OCI-LY1 (cell line): ENCODE results near the gene LMX1B.
"Not testable (repeated sequence)": the region's sequence is repeated elsewhere in the genome, so short reads cannot be mapped to it uniquely, and the experiment has no call there.

Experiments used
- H2AFZ ChIP-seq: fragments of 200-600 bp; sonication (generic), shearing (Covaris generic); 2 replicates; pipeline ENCODE4 v1.6.0; 2014; ENCODE audit warnings: antibody characterized with exemption, mild to moderate bottlenecking, low read length
- H3F3A ChIP-seq: fragments of 200-600 bp; sonication (generic), shearing (Covaris generic); 2 replicates; pipeline ENCODE4 v1.6.0; 2014; ENCODE audit warnings: mild to moderate bottlenecking, antibody characterized with exemption, low read length, moderate library complexity; ENCODE audit not compliant: insufficient read depth
- H3K27ac ChIP-seq: fragments of 200-600 bp; sonication (generic); 2 replicates; pipeline ENCODE4 v1.5.1; 2014; ENCODE audit warnings: low read length, mixed run types, mild to moderate bottlenecking, low read depth; ENCODE audit not compliant: poor library complexity, severe bottlenecking
- H3K27me3 ChIP-seq: fragments of 200-600 bp; sonication (generic); 2 replicates; pipeline ENCODE4 v1.6.0; 2014; ENCODE audit warnings: antibody characterized with exemption, mild to moderate bottlenecking, low read length, moderate library complexity; ENCODE audit not compliant: insufficient read depth
- H3K36me3 ChIP-seq: fragments of 200-600 bp; sonication (generic); 2 replicates; pipeline ENCODE4 v1.6.1; 2014; ENCODE audit warnings: mild to moderate bottlenecking, antibody characterized with exemption, low read length, moderate library complexity, mixed read lengths; ENCODE audit not compliant: insufficient read depth
- H3K4me1 ChIP-seq: fragments of 200-600 bp; sonication (generic); 2 replicates; pipeline ENCODE4 v1.5.1; 2014; ENCODE audit warnings: mild to moderate bottlenecking, low read length, moderate library complexity; ENCODE audit not compliant: insufficient read depth, severe bottlenecking
- H3K4me2 ChIP-seq: fragments of 200-600 bp; sonication (generic), shearing (Covaris generic); 2 replicates; pipeline ENCODE4 v1.6.1; 2014; ENCODE audit warnings: low read length
- H3K4me3 ChIP-seq: fragments of 200-600 bp; sonication (generic); 2 replicates; pipeline ENCODE4 v1.5.1; 2014; ENCODE audit warnings: low read length, low read depth, mild to moderate bottlenecking, mixed read lengths; ENCODE audit not compliant: poor library complexity, severe bottlenecking
- H3K79me2 ChIP-seq: fragments of 200-600 bp; shearing (Covaris generic); 2 replicates; pipeline ENCODE4 v1.6.1; 2016; ENCODE audit warnings: mixed run types, low read length, mixed read lengths; ENCODE audit not compliant: insufficient read depth
- H3K9ac ChIP-seq: fragments of 200-600 bp; sonication (generic), shearing (Covaris generic); 2 replicates; pipeline ENCODE4 v1.6.1; 2014; ENCODE audit warnings: mild to moderate bottlenecking, low read length, mixed read lengths
- H3K9me2 ChIP-seq: fragments of 200-600 bp; sonication (generic), shearing (Covaris generic); 2 replicates; pipeline ENCODE4 v1.6.1; 2014; ENCODE audit warnings: low read depth, mild to moderate bottlenecking, low read length, mixed read lengths
- H3K9me3 ChIP-seq: fragments of 200-600 bp; shearing (Covaris generic); 2 replicates; pipeline ENCODE4 v1.6.1; 2014; ENCODE audit warnings: low read length, mixed read lengths
- H4K20me1 ChIP-seq: fragments of 200-600 bp; sonication (generic), shearing (Covaris generic); 2 replicates; pipeline ENCODE4 v1.6.0; 2016; ENCODE audit warnings: mild to moderate bottlenecking, low read length; ENCODE audit not compliant: insufficient read depth
- CTCF ChIP-seq: fragments of 200-600 bp; sonication (generic), shearing (Covaris generic); IDR thresholded peaks from 2 replicates; pipeline ENCODE4 v1.5.1; 2017; ENCODE audit warnings: mild to moderate bottlenecking, antibody characterized with exemption, low read length, moderate library complexity, mixed read lengths
- EZH2 ChIP-seq: fragments of 200-600 bp; sonication (generic), shearing (Covaris generic); IDR thresholded peaks from 2 replicates; pipeline ENCODE4 v1.8.0; 2017; ENCODE audit warnings: borderline replicate concordance, mixed run types, mild to moderate bottlenecking, antibody characterized with exemption, low read length, moderate library complexity, mixed read lengths

The LMX1B gene

GRCh38 chr9:126652140-126652582 is 38.4 kb downstream of the LMX1B start:
- no peak overlapping the region for H3K4me3 ChIP-seq
- H3K4me1 ChIP-seq: no peaks in the 10 kb centered on the region
- H3F3A ChIP-seq: no peaks in the 10 kb centered on the region
- H3K27ac ChIP-seq: no peak overlapping the region
- H4K20me1 ChIP-seq: no peaks in the 10 kb centered on the region
- H3K27me3 ChIP-seq: peaks cover 4% of the 10 kb centered on the region; the same call in 1 of the 2 replicates
- no peaks in the 10 kb centered on the region for H3K9me2 ChIP-seq
- no peak for TF ChIP-seq EZH2
- TF ChIP-seq CTCF: no peak
- no peaks in the 10 kb centered on the region for H3K9me3 ChIP-seq
- no peaks in the 10 kb centered on the region for H3K36me3 ChIP-seq
- no peak overlapping the region for H2AFZ ChIP-seq
- no peaks in the 10 kb centered on the region for H3K79me2 ChIP-seq
- no peak overlapping the region for H3K4me2 ChIP-seq
- no peak overlapping the region for H3K9ac ChIP-seq

GRCh38 chr9:126654124-126654523 is 40.4 kb downstream of the LMX1B start:
- H3K9me2 ChIP-seq: no peaks in the 10 kb centered on the region
- H2AFZ ChIP-seq: no peak overlapping the region
- H3F3A ChIP-seq: no peaks in the 10 kb centered on the region
- no peak overlapping the region for H3K4me3 ChIP-seq
- no peak overlapping the region for H3K27ac ChIP-seq
- H4K20me1 ChIP-seq: no peaks in the 10 kb centered on the region
- no peaks in the 10 kb centered on the region for H3K36me3 ChIP-seq
- TF ChIP-seq CTCF (no peak), EZH2 (no peak)
- no peak overlapping the region for H3K9ac ChIP-seq
- H3K79me2 ChIP-seq: no peaks in the 10 kb centered on the region
- no peaks in the 10 kb centered on the region; the same call in 1 of the 2 replicates for H3K27me3 ChIP-seq
- no peaks in the 10 kb centered on the region for H3K4me1 ChIP-seq
- no peak overlapping the region for H3K4me2 ChIP-seq
- no peaks in the 10 kb centered on the region for H3K9me3 ChIP-seq

GRCh38 chr9:126656214-126656613 is 42.5 kb downstream of the LMX1B start:
- H3K4me2 ChIP-seq, H3F3A ChIP-seq, H2AFZ ChIP-seq, H3K4me1 ChIP-seq, H3K27ac ChIP-seq, H3K4me3 ChIP-seq, H4K20me1 ChIP-seq, H3K9me2 ChIP-seq, H3K79me2 ChIP-seq, H3K9ac ChIP-seq, H3K36me3 ChIP-seq, H3K9me3 ChIP-seq, H3K27me3 ChIP-seq: not testable (repeated sequence)

- H2AFZ ChIP-seq: no peak overlapping the region
- no peaks in the 10 kb centered on the region for H4K20me1 ChIP-seq
- H3K9me3 ChIP-seq: no peaks in the 10 kb centered on the region
- no peak overlapping the region for H3K4me2 ChIP-seq
- no peak overlapping the region for H3K4me3 ChIP-seq
- no peak overlapping the region for H3K27ac ChIP-seq
- H3K27me3 ChIP-seq: no peaks in the 10 kb centered on the region
- no peaks in the 10 kb centered on the region for H3K4me1 ChIP-seq
- no peaks in the 10 kb centered on the region for H3F3A ChIP-seq
- H3K79me2 ChIP-seq: no peaks in the 10 kb centered on the region
- TF ChIP-seq CTCF (no peak), EZH2 (no peak)
- H3K9me2 ChIP-seq: no peaks in the 10 kb centered on the region
- H3K36me3 ChIP-seq: no peaks in the 10 kb centered on the region
- no peak overlapping the region for H3K9ac ChIP-seq
These were observed 44.6 kb downstream of the LMX1B start for GRCh38 chr9:126658201-126658825.
